Hepatocyte (in vitro differentiated cells): Measurements from ENCODE around the gene NFIL3. TPM values are rescaled to one million over a fixed set of nuclear protein-coding genes. Genes with fewer than 3 reads are reported as not detected.

ENCODE experiments used
- DNase-seq: peaks from one replicate; pipeline ENCODE4 v3.0.0-alpha.2; 2016; ENCODE audit warnings: low spot score
- H2AFZ ChIP-seq: fragments of 200-600 bp; sonication (generic); 2 replicates; pipeline ENCODE4 v1.6.0; 2016; ENCODE audit warnings: antibody characterized with exemption, mild to moderate bottlenecking
- H3K27ac ChIP-seq: fragments of 200-600 bp; sonication (generic); 2 replicates; pipeline ENCODE4 v1.5.1; 2016; ENCODE audit warnings: mild to moderate bottlenecking
- H3K27me3 ChIP-seq: fragments of 200-600 bp; sonication (generic); 2 replicates; pipeline ENCODE4 v1.6.1; 2016
- H3K36me3 ChIP-seq: fragments of 200-600 bp; sonication (generic); replicated peaks from 2 replicates; pipeline ENCODE4 v1.5.1; 2016; ENCODE audit warnings: low read depth; ENCODE audit not compliant: insufficient read depth
- H3K4me1 ChIP-seq: fragments of 200-600 bp; sonication (generic); 2 replicates; pipeline ENCODE4 v1.5.1; 2016; ENCODE audit warnings: mild to moderate bottlenecking, moderate library complexity; ENCODE audit not compliant: insufficient read depth
- H3K4me2 ChIP-seq: fragments of 200-600 bp; sonication (generic); 2 replicates; pipeline ENCODE4 v1.6.0; 2016
- H3K4me3 ChIP-seq: fragments of 200-600 bp; sonication (generic); 2 replicates; pipeline ENCODE4 v1.5.1; 2016; ENCODE audit warnings: mild to moderate bottlenecking
- H3K79me2 ChIP-seq: fragments of 200-600 bp; sonication (generic); 2 replicates; pipeline ENCODE4 v1.6.0; 2017; ENCODE audit warnings: mild to moderate bottlenecking
- H3K9me2 ChIP-seq: fragments of 200-600 bp; sonication (generic); replicated peaks from 2 replicates; pipeline ENCODE4 v1.6.0; 2017; ENCODE audit warnings: mild to moderate bottlenecking; ENCODE audit not compliant: insufficient read depth
- H3K9me3 ChIP-seq: fragments of 200-600 bp; sonication (generic); 2 replicates; pipeline ENCODE4 v1.5.1; 2016; ENCODE audit warnings: low read depth, mild to moderate bottlenecking
- H4K20me1 ChIP-seq: fragments of 200-600 bp; sonication (generic); 2 replicates; pipeline ENCODE4 v1.6.0; 2016; ENCODE audit warnings: mild to moderate bottlenecking; ENCODE audit not compliant: insufficient read depth, poor library complexity, severe bottlenecking
- EZH2 ChIP-seq: fragments of 200-600 bp; sonication (generic); IDR thresholded peaks from 2 replicates; pipeline ENCODE4 v1.6.1; 2016; ENCODE audit warnings: antibody characterized with exemption, mild to moderate bottlenecking, borderline replicate concordance
- EZH2phosphoT487 ChIP-seq: fragments of 200-600 bp; sonication (generic); IDR thresholded peaks from one replicate; pipeline ENCODE4 v1.6.1; 2018; ENCODE audit warnings: antibody characterized with exemption, mild to moderate bottlenecking, low read depth, moderate library complexity; ENCODE audit not compliant: unreplicated experiment, severe bottlenecking
- WGBS: methylation state at CpG from one replicate; pipeline ENCODE4 v1.1.6; 2016; ENCODE audit warnings: low lambda C conversion rate; ENCODE audit errors: missing lambda C conversion rate; 5-methylcytosine and 5-hydroxymethylcytosine counted together
- polyA plus RNA-seq: library from polyadenylated mRNA; unstranded; fragments of >200 nt; fragmentation: Nextera tagmentation; extraction: Ambion mirVana; gene quantifications from 2 replicates; pipeline ENCODE4 v1.2.1, GENCODE V29; 2016
- total RNA-seq: library from RNA; depleted of rRNA; stranded (reverse); fragments of >200 nt; gene quantifications from 2 replicates; pipeline ENCODE4 v1.2.3, GENCODE V29; 2014
- TF ChIP-seq, protein P1 (sequence below): fragments of 200-600 bp; sonication (generic); IDR thresholded peaks from 2 replicates; pipeline ENCODE4 v1.5.1; 2016; ENCODE audit warnings: antibody characterized with exemption, mild to moderate bottlenecking; ENCODE audit not compliant: poor library complexity

Gene NFIL3
- total and polyA plus RNA-seq, 2 experiments from 2014 or later: 69.6 to 99.6 TPM

DNA sequence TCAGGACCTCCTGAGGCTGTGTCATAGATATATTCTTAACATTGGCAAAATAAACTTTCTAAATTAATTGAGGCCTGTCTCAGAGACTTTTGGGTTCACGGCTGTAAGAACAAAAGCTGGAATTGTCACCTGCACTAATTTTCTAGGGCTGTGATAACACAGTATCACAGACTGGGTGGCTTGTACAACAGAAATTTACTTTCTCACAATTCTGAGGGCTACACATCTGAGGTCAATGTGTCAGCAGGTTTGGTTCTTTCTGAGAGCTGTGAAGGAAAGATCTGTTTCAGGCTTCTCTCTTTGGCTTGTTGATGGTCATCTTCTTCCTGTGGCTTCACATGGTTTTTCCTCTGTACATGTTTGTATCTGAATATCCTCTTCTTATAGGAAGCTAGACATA is 29.2 kb upstream of the NFIL3 start:
- Histone ChIP-seq H3K36me3 (no peaks in the 10 kb centered on the region), H3K27me3 (no peaks in the 10 kb centered on the region), H3K4me1 (no peaks in the 10 kb centered on the region), H3K9me2 (no peaks in the 10 kb centered on the region), H4K20me1 (no peaks in the 10 kb centered on the region), H3K27ac (no peak overlapping the region), H3K4me2 (no peak overlapping the region), H3K9me3 (no peaks in the 10 kb centered on the region), H3K79me2 (no peaks in the 10 kb centered on the region), H2AFZ (no peak overlapping the region), H3K4me3 (no peak overlapping the region)
- no peak for DNase-seq
- WGBS: 92% methylated on average over 1 of the region's 1 CpG
- TF ChIP-seq EZH2 (no peak), EZH2phosphoT487 (no peak)
- TF ChIP-seq, protein P1, sequence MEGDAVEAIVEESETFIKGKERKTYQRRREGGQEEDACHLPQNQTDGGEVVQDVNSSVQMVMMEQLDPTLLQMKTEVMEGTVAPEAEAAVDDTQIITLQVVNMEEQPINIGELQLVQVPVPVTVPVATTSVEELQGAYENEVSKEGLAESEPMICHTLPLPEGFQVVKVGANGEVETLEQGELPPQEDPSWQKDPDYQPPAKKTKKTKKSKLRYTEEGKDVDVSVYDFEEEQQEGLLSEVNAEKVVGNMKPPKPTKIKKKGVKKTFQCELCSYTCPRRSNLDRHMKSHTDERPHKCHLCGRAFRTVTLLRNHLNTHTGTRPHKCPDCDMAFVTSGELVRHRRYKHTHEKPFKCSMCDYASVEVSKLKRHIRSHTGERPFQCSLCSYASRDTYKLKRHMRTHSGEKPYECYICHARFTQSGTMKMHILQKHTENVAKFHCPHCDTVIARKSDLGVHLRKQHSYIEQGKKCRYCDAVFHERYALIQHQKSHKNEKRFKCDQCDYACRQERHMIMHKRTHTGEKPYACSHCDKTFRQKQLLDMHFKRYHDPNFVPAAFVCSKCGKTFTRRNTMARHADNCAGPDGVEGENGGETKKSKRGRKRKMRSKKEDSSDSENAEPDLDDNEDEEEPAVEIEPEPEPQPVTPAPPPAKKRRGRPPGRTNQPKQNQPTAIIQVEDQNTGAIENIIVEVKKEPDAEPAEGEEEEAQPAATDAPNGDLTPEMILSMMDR: no peak

DNA sequence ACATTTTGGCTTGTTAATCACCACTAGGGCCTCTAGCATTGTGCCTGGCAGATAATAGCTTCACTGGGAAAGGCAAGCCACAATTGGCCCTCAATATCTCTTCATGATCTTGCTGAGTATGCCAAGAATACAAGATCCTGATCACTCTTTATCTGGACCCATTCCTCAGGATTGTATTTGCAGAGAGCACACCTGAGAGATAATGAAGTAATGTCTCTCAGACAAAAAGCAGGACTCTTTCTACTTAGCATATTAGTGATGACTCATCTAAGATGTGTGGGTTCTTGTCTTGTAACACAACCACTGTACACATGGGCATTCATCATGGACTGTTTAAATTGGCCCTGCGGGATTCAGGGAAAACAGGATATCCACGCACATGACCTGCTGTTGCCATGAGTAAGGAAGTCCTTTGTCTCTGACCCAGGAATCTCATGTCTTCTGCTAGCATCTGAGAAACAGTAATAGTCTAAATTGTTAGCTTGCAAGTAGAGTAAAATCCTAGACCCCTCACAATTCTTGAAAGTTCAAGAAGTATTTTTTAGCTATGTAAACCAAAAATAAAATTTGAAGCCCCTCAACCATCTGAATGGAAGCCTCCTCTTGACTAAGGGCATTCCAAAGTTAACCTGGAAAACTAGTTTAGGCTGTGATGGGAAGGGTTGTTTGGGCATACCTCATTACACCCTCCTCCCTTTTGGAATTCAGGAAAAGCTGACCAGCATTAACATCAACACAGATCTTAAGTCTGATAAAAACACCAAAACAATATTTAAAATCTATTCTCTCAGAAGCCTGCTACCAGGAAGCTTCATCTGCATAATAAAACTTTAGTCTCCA is 28.0 kb upstream of the NFIL3 start:
- no peaks in the 10 kb centered on the region for H3K4me1 ChIP-seq
- no peaks in the 10 kb centered on the region for H3K27me3 ChIP-seq
- no peak overlapping the region for H3K4me2 ChIP-seq
- no peaks in the 10 kb centered on the region for H3K9me3 ChIP-seq
- 80% methylated on average over 2 of the region's 2 CpGs for WGBS
- no peak overlapping the region for H3K27ac ChIP-seq
- H3K36me3 ChIP-seq: no peaks in the 10 kb centered on the region
- H3K9me2 ChIP-seq: no peaks in the 10 kb centered on the region
- H3K4me3 ChIP-seq: no peak overlapping the region
- no peaks in the 10 kb centered on the region for H3K79me2 ChIP-seq
- H4K20me1 ChIP-seq: no peaks in the 10 kb centered on the region
- no peak for TF ChIP-seq EZH2
- TF ChIP-seq, protein P1: no peak
- no peak for TF ChIP-seq EZH2phosphoT487
- no peak overlapping the region for H2AFZ ChIP-seq
- DNase-seq: no peak

DNA sequence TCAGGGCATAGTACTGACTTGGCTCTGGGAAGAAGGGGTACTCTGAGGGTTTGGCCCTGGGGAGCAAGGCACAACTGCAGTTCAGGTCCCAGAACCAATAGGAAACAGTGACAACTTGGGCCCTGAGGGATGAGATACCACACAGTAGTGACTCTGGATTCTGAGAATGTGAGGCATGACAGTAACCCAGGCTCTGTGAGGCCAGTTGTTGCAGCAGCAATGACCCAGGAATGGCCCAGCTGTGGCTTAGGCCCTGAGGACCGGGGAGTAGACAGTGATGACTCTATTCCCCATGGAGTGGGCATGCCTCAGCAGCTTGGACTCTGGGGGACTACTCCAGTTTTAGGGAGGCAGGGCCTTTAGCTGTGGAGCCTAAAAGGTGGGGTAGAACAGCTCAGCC is 21.5 kb upstream of the NFIL3 start:
- no peak overlapping the region for H3K4me3 ChIP-seq
- H3K79me2 ChIP-seq: no peaks in the 10 kb centered on the region
- H3K27ac ChIP-seq: no peak overlapping the region
- no peak for TF ChIP-seq EZH2phosphoT487
- TF ChIP-seq EZH2: no peak
- TF ChIP-seq, protein P1: no peak
- no peaks in the 10 kb centered on the region for H3K9me3 ChIP-seq
- H3K36me3 ChIP-seq: no peaks in the 10 kb centered on the region
- no peaks in the 10 kb centered on the region for H3K27me3 ChIP-seq
- H3K9me2 ChIP-seq: no peaks in the 10 kb centered on the region
- H3K4me2 ChIP-seq: no peak overlapping the region
- H4K20me1 ChIP-seq: no peaks in the 10 kb centered on the region
- H3K4me1 ChIP-seq: no peaks in the 10 kb centered on the region
- WGBS: 61% methylated on average over 1 of the region's 1 CpG
- H2AFZ ChIP-seq: no peak overlapping the region
- DNase-seq: no peak
